NCI-H146 treated with DMSO at 0.1 percent for 48 hours (cell line): ENCODE data around the gene NUP50.
A peak's percentile ranks its signal among the peaks of the same experiment; 100 is the strongest.

ENCODE experiments used
- DNase-seq: peaks from one replicate; lab custom pipeline; 2025; ENCODE audit not compliant: unreplicated experiment; lab: John Stamatoyannopoulos, UW

NUP50 gene

GRCh38 chr22:45163451-45164269, at the start of gene NUP50:
Gene NUP50, plus strand, starts transcription at chr22:45163925. Its CDS starts 4,253 bp downstream, at chr22:45168178.
- peak; percentile 82 for DNase-seq

GRCh38 chr22:45120440-45120839, 43.3 kb upstream of the NUP50 start:
- DNase-seq: no peak

GRCh38 chr22:45120931-45121330, 42.8 kb upstream of the NUP50 start:
- no peak for DNase-seq

DNA sequence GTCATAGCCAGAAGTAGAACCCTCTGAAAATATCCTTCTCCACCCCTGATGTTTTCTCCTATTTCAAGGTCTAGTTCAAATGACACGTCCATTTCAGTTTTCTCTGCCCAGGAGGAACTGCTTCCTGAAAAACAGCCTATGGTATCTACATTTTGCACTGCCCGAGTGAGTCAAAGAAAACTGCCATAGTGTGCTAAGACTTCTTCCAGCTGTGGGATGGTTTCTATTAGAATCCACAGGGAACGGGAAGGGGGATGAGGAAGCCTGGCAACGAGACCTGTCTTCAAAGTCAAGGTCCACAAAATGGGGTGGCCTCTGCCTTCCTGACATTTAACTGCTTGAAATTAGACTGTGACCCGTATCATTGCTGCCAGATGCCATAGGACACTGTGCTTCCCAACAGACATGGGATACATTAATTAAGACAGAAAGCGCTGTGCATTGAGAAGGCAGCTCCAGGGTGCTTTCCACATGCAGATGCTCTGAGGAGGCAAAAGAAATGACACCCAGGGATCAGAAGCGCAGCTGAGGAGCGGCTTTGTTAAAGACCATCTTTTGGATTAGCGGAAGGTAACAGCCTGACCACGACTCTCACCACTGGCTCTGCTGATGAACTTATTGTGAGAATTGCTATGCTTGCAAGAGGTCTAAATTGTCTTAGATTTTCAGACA, 39.4 kb upstream of the NUP50 start:
- no peak for DNase-seq

GRCh38 chr22:45125188-45125587, 38.5 kb upstream of the NUP50 start:
- no peak for DNase-seq

DNA sequence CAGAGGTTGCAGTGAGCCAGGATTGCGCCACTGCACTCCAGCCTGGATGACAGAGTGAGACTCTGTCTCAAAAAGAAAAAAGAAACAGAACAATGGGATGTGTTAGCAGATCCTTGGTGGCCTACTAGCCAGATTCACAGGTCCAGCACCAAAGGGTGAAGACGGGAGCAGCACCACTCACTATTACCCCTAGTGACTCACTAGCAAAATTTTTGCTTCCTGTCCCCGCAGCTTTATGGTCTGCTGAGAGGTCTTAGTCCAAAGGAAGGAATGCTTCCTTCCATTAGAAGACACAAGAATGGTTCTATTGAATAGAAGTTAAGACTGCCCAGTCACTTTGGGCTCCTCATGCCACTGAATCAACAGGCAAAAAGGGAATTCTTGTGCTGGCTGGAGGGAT, 35.9 kb upstream of the NUP50 start:
- DNase-seq: no peak

DNA sequence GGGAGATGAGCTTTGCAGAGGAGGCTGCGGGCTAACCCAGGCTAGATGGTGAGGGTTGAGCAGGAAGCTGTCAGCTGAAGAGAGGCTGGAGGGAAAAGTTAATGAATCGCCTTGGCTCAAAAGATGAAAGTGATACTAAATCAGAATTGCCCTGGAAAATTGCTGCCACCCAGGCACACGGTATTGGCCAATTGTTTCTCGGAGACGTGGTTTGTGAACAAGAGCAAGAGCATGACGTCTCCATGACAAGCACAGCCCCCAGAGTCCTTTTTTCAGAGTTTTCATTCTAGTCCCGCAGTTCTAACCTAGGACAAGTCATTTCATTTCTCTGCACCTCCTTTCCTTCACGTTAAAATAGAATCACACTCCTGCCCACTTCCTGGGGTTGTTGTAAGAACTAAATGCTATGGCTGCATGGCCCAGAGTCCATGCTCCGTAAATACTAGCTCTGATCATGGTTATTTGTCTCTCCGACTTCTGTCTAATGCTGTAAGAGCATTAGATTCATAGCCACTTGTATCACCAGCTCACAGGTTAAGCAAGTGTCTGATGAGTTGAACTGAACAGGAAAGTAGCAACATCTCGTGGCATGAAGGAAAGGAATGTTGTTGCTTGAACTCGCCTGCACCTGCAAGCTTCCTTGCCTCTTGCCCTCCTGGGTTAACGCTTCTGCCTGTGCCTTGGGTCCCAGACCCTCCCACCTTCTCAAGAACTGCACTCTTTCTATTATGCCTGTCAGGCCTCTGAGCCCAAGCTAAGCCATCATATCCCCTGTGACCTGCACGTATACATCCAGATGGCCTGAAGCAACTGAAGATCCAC, 33.8 kb upstream of the NUP50 start:
- DNase-seq: no peak

DNA sequence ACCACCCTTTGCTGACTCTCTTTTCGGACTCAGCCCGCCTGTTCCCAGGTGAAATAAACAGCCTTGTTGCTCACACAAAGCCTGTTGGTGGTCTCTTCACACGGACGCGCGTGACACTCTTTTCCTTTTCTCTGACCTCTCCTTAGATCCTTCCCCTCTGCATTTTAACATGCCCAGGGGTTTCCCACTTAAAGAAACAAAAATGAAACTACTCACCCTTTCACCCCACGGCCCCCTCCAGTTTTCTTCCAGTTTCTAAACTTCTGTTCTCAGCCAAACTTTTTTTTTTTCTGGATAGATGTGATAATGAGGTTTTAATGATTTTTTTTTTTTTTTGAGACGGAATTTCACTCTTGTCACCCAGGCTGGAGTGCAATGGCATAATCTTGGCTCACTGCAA, 32.8 kb upstream of the NUP50 start:
- no peak for DNase-seq

- no peak for DNase-seq
Observed at GRCh38 chr22:45131749-45132148, 32.0 kb upstream of the NUP50 start.

DNA sequence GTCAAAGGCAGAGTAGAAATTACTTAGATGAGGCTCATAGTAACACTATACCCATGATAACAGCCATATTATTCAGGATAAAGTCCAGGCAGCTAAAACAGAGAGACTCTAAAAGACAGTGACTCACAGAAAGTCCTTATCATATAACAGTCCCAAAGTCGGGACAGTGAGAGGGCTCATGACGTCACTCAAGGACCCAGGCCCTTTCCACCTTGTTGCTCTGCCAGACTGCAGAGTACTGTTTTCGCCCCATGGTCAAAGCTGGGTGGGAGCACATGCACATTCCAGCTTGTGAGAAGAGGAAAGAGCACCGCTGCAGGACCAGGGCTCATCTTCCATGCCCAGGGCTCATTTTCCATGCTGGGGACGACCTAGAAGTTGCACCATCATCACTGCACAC, 29.4 kb upstream of the NUP50 start:
- DNase-seq: no peak

- DNase-seq: no peak
Observed at GRCh38 chr22:45136594-45136993, 27.1 kb upstream of the NUP50 start.

- no peak for DNase-seq
Observed at GRCh38 chr22:45139693-45140092, 24.0 kb upstream of the NUP50 start.

DNA sequence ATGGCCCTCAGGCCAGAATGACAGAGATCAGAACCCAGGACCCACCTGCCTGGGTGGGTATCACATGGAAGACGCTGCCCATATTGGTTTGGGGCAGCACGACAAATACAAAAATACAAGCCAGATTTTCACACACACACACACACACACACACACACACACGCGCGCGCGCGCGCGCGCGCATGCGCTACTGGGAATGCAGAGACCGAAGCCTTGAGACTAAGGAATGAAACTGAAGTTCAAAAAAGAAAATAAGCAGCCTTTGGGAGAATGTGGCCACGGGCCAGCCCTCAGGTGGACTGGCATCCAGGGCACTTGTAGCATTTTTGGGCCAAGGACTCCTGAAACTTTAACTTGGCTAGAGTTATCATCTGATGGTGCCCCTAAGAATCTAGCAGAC, 21.3 kb upstream of the NUP50 start:
- no peak for DNase-seq

DNA sequence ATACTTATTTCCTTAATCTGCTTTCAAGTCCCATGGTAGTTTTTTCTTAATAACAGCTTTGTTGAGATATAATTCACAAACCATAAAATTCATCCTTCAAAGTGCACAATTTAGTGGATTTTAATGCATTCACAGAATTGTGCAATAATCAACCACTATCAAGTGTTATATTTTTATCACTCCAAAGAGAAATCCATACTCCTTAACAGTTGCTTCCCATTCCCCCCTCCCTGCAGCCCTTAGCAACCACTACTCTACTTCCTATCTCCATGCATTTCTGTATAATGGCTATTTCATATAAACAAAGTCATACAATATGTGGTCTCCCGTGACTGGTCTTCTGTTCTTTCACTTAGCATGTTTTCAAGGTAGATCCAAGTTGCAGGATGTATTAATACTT, 18.8 kb upstream of the NUP50 start:
- DNase-seq: no peak

DNA sequence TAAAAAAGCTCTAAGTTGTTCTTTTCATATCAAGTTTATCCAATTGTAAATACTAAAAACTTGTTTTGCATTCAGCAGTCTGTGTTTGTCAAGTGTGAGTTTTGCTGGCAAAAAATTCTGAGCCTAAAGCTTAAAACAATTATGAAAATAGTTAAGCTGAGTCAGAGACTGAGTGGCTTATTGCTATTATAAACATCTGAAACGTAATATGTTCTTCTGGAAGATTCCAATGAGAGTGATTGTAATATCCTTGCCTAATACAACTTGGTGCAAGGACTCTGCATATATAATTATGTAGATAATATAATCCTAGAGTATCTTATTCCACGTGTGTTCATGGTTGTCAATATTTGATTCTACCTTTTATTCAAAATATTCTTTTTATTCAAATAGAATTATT, 14.1 kb upstream of the NUP50 start:
- no peak for DNase-seq

- no peak for DNase-seq
Observed at GRCh38 chr22:45150139-45150538, 13.6 kb upstream of the NUP50 start.

DNA sequence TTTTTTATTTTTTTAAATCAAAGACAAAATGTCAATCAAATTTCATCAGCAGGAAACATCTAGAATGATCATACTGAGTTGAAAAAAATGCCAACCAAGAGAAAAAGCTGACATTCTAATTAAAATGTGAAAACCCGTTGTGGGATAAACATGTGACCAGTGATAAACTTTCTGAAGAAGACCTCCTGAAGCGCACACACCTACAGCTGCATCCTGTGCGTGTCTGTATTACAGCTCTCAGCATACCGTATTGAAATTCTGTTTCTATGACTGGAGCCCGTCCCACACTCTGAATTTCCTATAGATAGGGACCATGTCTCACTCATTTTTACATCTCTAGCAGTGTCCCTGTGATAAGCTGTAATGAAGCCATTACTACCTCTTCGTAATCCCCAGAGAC, 12.2 kb upstream of the NUP50 start:
- DNase-seq: no peak

GRCh38 chr22:45154383-45154782, 9.3 kb upstream of the NUP50 start:
- DNase-seq: no peak

DNA sequence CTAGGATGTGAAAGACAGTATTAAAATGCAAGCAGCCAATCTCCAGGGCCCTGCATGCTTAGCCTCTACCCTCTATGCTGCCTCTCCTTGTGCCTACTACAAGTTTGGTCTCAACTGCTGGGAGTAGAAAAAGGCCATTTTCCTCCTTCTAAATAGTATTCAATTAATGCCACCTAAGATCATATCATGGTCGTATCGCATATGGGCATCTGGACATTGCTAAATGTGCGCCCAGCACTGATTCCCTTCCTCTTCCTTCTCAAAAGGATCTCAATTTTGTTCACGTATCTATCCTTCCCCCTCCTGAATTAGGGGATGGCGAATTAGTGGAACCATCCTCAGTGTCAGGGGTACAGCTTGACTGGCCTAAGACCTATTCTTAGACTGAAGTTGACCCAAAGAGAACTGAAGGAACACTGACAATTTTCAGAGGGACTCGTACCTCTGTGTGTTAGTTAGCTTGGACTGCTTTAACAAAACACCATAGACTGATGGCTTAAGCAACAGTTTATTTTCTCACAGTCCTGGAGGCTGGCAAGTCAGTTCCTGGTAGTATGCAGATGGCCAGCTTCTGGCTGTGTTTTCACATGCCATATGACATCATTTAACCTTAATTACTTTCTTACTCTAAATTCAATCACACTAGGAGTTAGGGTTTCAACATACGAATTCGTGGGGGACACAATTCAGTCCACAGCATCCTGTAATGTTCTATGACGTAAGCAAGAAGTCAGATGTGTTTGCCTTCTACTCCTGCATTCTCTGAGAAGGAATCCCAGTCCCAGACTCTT, 8.5 kb upstream of the NUP50 start:
- no peak for DNase-seq

DNA sequence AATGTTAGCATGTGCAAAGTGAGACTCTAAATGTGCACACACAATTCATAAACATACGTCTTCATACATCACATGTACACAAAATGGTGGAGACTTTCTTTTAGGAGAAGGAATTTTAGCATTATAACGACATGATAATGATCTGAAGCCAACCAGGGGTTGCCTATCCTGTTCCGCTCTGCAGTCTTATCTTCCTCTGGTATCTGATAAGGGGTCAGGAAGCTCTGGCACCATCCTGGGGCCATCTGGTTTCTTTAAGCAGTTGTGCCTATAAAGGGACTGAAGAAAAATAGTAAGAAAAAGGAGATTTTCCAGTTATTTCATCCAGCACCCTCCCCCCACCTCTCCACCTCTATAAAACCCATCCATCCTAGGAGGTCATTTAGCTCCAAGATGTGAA, 5.8 kb upstream of the NUP50 start:
- no peak for DNase-seq
